SK-MEL-5 (cell line): ENCODE results near the gene PCDH9. TPM values are rescaled to one million over a fixed set of nuclear protein-coding genes. Genes with fewer than 3 reads are reported as not detected.

Source experiments
- DNase-seq: peaks from one replicate; pipeline ENCODE4 v3.0.0-alpha.2; 2016; ENCODE audit warnings: low read depth, low spot score
- in situ Hi-C: cut with HindIII; loops from 2 replicates; pipeline ENCODE4 v1.10.0; 2016; ENCODE audit warnings: low sequenced_read_pairs, high pct_unique_total_duplicates, low pct_unique_long_range_greater_than_20kb
- total RNA-seq: library from RNA; depleted of rRNA; stranded (reverse); fragments of >200 nt; shearing (Covaris generic); gene quantifications from 2 replicates; pipeline ENCODE4 v1.2.3, GENCODE V29; 2014

Gene PCDH9
- total RNA-seq, 1 experiment from 2014 or later: 1.4 TPM

DNA sequence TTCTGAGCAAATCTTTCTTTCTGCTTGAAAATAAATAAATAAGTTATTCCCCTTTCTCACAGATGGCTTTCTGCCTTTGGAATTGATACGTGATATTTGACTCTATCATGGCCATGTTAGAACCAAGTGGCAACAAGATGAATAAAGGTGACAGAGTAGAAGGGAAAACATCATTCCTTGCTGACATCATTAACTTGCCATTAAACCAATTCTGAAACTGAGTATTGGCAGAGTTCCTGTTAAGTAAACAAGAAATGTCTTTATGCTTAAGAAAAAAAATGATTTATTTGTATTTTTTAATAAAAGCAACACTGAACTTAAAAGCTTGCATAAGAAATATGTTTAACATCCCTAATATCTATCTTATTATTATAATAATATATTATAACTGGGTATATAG is 828.1 kb downstream of the PCDH9 start:
- in situ Hi-C loops: no loop called here
- DNase-seq: no peak

DNA sequence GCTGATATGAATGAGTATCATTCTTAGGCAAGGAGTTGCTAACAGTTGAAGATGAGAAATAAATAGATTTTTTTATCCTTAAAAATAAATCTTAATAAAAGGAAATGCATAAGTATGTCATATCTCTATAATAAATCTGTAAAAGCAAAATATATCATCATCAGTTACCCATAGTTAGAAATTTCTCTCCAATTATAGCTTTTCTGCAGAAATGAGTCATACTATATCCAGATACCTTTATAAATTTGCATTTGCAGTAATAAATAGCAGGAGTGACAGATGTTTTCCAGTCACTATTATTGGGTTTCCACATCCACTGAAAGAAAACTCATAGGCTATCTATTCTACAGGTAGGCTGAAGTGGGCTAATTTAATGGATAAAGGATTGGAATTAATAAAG is 829.8 kb downstream of the PCDH9 start:
- in situ Hi-C loops: no loop called here
- no peak for DNase-seq

DNA sequence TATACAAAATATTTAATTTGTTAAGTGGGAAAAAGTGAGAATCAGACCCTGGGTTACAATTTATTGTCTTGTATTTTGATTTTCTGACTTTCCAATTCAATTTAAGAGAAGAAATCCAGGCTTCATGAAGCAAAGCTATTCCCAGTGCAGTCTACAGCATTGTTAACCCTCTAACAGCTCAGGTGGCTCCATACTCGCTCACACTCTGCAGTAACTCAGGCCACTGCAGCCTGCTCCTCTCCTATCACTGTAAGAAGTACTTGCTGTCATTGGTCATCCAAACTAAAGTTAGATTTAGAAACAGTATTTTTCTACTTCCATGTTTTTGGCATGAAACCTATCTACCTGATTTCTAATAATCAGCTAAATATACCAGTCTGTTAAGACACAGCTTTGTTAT is 830.3 kb downstream of the PCDH9 start:
- in situ Hi-C loops: no loop called here
- DNase-seq: no peak

DNA sequence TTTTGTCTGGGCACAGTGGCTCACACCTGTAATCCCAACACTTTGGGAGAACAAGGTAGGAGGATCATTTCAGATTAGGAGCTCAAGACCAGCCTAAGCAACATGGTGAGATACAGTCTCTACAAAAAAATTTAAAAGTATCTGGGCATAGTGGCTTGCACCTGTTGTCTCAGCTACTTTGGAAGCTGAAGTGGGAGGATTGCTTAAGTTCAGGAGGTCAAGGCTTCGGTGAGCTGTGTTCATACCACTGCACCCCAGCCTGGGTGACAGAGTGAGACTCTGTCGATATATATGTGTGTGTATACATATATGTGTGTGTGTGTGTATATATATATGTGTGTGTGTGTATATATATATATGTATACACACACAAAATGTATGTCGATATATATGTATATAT is 833.0 kb downstream of the PCDH9 start:
- in situ Hi-C loops: no loop called here
- DNase-seq: no peak

DNA sequence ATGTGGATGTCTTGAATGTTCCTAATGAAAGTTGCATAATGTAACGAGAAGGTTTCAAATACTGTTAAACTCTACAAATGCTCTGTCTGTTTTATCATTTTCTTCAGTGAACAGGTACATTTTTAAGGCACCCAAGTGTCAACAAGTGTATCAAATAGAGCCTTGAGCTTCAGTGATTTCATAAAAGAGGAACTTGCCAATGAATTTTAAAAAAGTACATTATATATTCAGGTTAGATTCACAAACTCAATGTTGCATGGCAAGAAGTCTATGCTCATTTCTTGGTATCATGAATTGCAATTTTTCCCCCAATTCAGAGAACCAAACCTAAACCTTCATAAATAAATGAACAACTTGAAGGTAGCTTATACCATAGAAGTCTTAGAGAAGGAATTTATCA is 838.8 kb downstream of the PCDH9 start:
- in situ Hi-C loops: no loop called here
- DNase-seq: no peak

DNA sequence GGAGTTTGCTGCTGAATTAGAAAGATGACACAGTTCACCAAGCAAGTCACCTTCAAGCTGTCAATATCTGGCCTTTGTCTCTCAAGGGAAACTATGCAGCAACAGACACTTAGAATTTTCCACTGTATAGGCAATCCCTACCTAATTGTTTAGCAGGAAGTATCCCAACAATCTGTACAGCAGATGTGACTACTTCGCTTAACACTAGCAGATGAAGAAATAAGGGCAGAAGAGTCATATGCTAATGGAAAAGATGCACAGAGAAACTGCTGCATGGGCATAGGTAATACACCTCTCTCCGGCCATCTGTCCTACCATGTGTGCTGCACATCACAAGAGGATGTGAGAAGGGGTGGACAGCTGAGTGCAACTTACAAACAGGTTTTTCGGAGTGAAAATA is 851.2 kb downstream of the PCDH9 start:
- no peak for DNase-seq
- in situ Hi-C loops: no loop called here

DNA sequence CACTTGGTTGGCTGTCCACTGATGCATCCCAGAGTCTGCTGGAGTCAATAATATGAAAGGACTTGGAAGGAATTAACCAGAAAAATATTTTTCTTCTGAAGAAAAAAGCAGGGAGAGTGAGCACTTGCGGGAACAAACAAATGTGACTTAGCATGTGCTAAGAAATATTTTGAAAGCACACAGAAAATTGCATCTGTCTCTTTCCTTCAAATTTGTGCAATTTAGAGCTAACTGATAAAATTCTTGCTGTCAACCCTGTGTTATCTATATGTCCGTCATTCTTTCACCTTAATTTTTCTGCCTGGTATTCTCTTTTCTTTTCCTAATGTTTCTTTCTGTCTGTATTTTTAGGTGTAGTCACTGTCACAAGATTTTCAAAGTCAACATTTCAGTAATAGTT is 852.6 kb downstream of the PCDH9 start:
- in situ Hi-C loops: no loop called here
- no peak for DNase-seq

DNA sequence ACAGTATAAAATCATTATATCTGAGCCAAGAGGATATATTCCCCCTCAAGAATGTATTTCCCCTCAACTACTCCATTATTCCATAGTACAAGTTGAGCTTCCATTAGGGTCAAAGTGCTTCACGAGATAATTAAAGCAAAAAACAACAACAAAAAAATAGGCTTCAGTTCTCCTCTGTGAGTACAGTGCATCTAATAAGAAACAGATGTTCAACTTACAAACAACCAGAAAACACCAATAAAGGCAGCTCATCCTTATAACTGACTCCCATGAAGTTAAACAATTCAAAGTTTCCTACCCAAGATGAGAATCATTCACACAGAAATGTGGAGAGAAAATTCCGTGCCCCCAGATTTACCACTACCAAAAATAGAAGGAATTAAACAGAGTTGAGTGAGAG is 854.4 kb downstream of the PCDH9 start:
- in situ Hi-C loops: no loop called here
- DNase-seq: no peak

DNA sequence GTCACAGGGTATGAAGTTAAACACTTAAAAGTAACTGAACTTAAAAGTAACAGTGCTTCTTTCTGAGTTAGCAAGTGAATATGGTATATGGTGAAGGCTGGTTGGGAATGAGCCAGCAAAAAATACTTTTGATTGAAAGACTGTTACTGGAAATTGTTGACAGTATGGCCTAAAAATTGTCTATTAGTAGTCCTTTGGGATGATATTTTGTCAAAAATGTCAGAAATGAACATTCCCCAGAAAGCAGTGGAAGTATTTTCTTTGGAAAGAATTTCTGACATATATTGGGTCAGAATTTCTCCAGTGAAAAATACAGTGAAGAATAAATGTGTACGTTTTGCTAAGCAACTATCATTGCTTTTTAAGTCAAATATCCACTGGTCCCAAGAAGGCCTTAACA is 860.5 kb downstream of the PCDH9 start:
- no peak for DNase-seq
- in situ Hi-C loops: no loop called here

DNA sequence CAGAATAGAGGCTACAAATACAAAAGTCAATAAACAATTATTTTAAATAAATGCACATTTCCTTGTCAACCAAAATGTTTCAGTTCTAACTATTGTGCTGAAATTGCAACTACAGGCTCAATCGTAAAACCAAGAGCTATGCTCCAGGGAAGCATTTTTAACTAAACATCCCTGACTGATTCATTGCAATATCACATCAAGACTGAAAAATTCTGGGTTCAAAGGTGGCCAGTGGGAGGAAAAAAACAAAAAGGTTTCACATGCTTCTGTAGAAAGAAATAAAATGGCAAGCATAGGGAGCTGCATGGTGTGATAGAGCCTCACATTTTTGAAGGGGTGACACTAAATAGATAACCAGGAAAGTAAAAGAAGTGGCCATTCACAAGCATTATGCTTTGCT is 862.8 kb downstream of the PCDH9 start:
- in situ Hi-C loops: no loop called here
- DNase-seq: no peak

DNA sequence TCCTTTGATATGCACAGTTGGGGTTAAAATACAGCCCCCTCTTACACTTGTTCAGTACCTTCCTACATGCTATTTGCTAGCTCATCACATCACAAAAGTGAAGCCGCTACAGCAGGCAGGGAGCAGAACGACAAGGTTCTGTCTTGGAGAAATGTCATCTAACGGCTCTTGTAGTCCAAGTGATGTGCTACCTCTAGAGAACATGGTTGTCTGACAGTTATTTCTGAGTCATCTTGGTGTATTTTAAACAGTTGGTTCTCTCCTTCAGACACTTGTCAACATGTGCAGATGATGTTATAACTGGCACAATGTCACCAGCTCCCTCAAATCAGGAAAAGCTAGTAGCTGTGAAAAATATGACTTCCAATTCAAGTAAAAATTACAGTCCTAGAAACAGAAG is 865.0 kb downstream of the PCDH9 start:
- DNase-seq: no peak
- in situ Hi-C loops: no loop called here

DNA sequence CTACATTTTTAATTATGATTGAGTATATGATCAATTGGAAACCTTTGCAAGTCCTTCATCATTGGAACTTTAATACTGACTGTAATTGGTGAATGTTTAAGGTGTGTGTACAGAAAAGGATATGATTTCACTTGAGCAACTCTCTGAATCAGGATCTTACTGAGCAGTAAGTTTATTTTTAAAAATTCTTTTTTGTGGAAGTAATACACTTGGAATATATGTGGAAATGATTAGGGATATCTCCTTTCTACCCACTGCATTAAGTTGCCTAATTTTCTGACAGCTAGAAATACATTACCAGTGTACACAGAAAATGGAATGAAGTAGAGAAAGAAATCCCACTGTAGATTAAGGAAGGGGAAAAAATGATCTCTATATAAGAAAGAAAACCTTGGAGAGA is 865.8 kb downstream of the PCDH9 start:
- in situ Hi-C loops: no loop called here
- DNase-seq: no peak

DNA sequence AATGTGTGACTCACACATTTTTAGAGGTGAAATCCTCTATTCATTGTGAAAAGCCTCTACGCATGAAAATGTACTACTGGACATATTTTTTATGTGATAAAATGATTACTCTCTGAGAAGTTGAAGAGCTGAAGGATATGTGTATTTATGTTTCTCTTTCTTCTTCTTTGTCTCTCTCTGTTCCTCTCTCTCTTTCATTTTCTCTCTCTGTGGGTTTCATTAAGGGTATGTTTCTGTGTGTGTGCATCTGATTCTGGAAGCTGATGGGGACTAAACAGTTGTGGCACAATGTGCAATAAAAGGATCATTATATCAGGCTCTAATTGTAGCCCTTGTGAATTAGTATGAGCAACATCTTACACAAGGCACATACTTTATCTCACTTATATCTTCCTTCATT is 867.7 kb downstream of the PCDH9 start:
- in situ Hi-C loops: no loop called here
- DNase-seq: no peak

DNA sequence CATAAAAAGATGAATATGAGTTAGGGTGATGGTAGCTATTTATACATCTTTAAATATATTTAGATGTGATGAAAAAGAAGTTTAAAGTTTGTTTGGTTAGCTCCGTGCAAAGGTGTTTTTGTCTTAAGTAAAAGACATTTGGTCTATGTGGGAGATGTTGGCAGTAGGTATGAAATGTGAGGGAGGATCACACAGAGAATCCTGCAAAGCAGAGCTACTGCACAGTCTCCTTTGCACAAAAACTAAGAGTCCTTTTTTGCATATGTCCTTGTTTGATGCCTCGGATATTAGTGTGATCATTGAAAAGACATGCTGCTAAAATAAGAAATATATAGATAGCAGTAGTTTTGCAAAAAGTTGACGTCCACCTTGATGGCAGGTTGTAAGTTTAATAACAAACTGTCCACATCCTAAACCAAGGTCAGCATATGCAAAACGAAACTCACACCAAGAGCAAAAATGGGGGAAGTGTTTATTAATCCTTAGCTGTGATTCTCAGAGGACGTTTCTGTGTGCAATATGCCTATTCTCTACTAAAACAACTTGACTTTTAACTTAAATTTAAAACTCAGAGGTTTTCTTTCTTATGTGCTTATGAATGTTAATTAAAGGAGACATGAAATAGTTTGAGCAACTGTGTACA is 870.1 kb downstream of the PCDH9 start:
- in situ Hi-C loops: no loop called here
- DNase-seq: no peak

DNA sequence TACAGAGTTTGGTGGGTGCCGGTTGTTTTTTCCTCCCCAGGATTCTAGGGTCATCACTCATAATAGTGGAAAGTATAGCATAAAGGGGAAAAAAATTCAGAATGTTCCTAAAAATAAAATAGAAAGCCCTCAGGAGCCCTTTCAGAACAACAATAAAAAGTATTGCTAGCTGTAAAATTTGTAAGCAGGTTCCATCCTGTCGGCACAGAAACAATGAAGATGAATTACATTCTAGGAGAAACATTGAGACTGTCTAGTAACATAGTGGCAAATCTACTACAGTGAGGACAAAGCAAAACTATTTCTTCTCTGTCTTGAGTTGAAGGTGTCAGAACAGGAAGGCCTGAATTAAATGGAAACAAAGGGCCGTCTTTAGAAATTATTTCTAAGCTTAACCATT is 870.7 kb downstream of the PCDH9 start:
- in situ Hi-C loops: no loop called here
- DNase-seq: no peak

DNA sequence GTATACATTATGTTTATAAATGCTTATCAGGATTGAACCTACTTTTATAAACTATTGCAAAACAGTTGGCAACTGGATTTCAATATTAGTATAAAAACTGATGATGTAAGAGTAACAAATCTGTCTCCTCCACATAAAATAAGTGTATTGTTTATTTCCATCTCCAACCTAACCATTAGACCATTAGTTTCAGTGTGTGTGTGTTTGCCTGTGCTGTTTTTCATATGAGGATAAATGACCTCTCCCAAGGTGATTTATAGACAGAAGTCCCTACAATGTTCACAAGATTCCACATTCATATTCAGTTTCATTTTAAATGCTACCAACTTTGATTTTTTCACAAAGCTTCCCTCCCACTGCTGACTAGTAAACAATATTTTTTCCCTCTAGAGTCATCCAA is 871.6 kb downstream of the PCDH9 start:
- DNase-seq: no peak
- in situ Hi-C loops: no loop called here

DNA sequence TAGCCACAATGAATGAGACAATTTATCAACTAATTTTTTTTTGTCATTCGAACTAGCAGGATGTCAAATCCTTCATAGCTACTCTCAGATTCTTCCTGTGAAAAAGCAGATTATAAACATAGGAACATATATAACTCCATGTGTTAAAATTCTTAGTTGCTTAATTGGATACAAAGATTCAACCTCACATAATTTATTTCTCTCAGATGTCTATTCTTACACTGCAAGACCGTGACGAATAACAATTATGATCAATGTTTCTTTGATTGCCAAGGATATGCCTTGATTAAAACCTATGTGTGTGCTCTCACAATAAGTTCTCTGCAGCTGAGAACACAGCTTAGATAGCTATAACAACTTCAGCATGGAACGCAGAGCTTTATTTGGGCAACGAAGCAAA is 872.7 kb downstream of the PCDH9 start:
- in situ Hi-C loops: no loop called here
- DNase-seq: no peak

DNA sequence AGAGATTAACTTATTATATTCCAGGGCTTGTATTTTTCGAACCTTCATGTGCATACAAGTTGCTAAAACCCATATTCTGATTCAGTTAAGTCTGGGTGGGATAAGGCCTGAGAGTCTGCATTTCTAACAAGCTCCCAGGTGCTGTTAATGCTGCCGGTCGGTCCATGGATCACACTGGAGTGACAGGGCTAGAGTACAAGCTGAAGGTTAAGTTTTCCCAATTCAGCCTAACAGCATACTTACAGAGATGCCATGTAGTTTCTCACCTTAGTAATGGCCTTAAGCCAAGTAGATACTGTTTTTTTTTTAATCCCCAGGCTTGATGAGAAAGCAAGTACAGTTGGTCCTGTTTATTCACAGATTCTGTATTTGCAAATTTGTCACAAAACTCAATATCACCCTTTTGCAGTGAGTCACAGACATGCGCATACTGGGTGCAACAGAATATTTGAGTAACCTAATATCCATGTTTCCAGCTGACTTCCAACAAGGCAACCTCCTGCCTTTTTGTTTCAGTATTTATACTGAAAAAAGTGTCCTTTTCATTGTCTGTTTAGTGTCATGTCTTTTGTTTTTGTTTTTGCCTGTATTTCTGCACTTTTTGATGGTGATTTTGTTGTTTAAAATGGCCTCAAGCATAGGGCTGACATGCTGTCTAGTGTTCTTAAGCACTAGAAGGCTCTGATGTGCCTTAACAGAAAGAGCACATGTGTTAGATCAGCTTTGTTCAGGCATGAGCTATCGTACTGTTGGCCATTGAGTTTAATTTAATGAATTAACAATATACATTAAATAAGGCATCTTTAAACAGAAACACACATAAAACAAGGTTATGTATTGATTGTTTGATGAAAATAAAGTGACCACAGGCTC is 875.0 kb downstream of the PCDH9 start:
- in situ Hi-C loops: no loop called here
- no peak for DNase-seq

DNA sequence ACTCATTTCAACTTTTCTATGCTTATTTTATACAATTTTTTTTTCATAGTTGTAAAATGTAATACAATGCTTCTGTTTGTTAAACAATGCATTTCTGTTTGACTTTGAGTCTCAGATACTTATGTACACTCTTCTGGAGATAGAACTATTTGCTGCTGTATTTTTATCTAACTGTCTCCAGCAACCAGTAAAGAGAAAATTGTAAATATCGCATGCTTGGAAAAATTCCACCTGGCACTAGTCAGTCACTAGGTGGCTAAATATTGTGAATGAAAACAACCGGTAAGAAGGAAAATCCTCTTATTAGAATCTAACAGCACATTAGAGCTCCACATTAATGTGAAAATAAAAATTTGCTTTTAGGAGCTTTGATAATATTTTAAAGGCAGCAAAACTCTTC is 876.5 kb downstream of the PCDH9 start:
- DNase-seq: no peak
- in situ Hi-C loops: no loop called here
